NT2/D1 (cell line): ENCODE results near the gene IER3.

Experiments used
- YY1 ChIP-seq: IDR thresholded peaks from 2 replicates; pipeline ENCODE4 v1.6.1; 2011; ENCODE audit not compliant: insufficient read length, insufficient read depth
- ZNF274 ChIP-seq: IDR thresholded peaks from 2 replicates; pipeline ENCODE4 v1.6.1; 2011; ENCODE audit warnings: mild to moderate bottlenecking, low read depth, low read length

- TF ChIP-seq ZNF274 (no peak), YY1 (no peak)
These were observed 12.0 kb downstream of the IER3 start for GRCh38 chr6:30732237-30732943.
